ENCODE measurements around the gene NEK1.

The NEK1 gene

GRCh38 chr4:169351872-169352271, 260.5 kb downstream of the NEK1 start:
- ChIA-PET CTCF (interaction anchor here (1.0 kb wide), 1 partner anchor 9 kb away, joined by 3 read pairs; no protein-coding TSS in a partner anchor), POLR2A (no interaction called here)
- no peak for DNase-seq (ENCODE audit: low read depth, low spot score)
- H3K4me3 ChIP-seq (ENCODE audit: low read depth, low read length) = no peak overlapping the region
- no peak for TF ChIP-seq CTCF (IDR thresholded peaks at IDR 0.05; ENCODE audit: insufficient read depth, low read length, missing control alignments)

- no peak overlapping the region for H3K4me3 ChIP-seq (ENCODE audit: low read depth, low read length)
- TF ChIP-seq CTCF (IDR thresholded peaks at IDR 0.05; ENCODE audit: insufficient read depth, low read length, missing control alignments) = no peak
- ChIA-PET CTCF (no interaction called here), POLR2A (no interaction called here)
- no peak for DNase-seq (ENCODE audit: low read depth, low spot score)
These were observed 263.8 kb downstream of the NEK1 start for GRCh38 chr4:169348541-169348940.

GRCh38 chr4:169346840-169347239, 265.5 kb downstream of the NEK1 start:
- TF ChIP-seq CTCF (IDR thresholded peaks at IDR 0.05; ENCODE audit: insufficient read depth, low read length, missing control alignments) = no peak
- no peak overlapping the region for H3K4me3 ChIP-seq (ENCODE audit: low read depth, low read length)
- CTCF ChIA-PET = no interaction called here
- POLR2A ChIA-PET = no interaction called here
- DNase-seq (ENCODE audit: low read depth, low spot score) = no peak

- CTCF ChIA-PET = no interaction called here
- no peak for TF ChIP-seq CTCF (IDR thresholded peaks at IDR 0.05; ENCODE audit: insufficient read depth, low read length, missing control alignments)
- no peak overlapping the region for H3K4me3 ChIP-seq (ENCODE audit: low read depth, low read length)
- DNase-seq (ENCODE audit: low read depth, low spot score) = no peak
- POLR2A ChIA-PET = no interaction called here
These were observed 267.1 kb downstream of the NEK1 start for GRCh38 chr4:169345316-169345721.

All from AG04449 (cell line).